Activated T-cell treated with anti-CD3 and anti-CD28 coated beads for 4 hours (primary cell): ENCODE measurements around the gene GGT6.
A peak's percentile ranks its signal among the peaks of the same experiment; 100 is the strongest.
"Not testable (repeated sequence)": the region's sequence is repeated elsewhere in the genome, so short reads cannot be mapped to it uniquely, and the experiment has no call there.

Source experiments
- DNase-seq: peaks from one replicate; pipeline ENCODE4 v3.0.0-alpha.2; 2020

The GGT6 gene

DNA sequence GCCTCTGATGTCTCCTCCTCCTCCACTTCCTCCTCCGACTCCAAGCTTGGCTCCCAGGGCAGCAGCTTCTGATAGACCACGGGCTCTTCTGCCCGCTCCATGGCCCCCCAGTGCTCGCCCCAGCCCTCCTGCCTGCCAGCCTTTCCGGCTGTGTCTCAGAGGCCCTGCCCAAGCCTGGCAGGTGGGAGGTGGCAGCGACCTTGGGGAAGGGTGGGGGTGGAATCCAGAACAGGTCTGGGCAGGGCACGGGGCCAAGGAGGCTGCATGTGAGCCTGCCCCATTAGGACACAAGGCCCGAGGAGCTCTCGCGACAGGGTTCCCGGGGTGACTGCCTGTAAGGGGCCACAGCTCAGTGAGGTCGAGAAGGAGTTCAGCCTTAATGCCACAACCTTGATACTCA, at the start of gene GGT6:
TSS of gene GGT6 (minus strand) at position 157 of the 400 bp plus-strand sequence. CDS start at position 101, 56 bp downstream.
- no peak for DNase-seq

GRCh38 chr17:4610162-4610561, 49.8 kb upstream of the GGT6 start:
- DNase-seq = no peak

DNA sequence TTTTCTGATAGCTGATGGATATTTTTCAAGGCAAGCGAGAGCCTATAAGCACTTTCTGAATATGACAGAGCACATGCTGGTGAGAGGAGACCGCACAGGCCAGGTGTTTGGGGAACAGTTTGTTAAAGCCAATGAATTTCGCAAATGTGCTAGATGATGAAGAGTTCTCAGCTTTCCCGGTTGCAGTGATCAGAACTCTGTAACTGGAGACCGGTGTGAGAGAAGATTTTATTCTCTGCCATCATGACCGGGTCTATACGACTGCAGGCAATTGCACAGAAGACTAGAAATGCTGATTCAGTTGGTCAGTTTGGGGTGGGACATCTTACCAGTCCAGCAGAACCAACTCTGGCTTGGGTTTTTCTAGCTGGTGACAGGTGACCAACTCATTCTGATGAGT, 49.4 kb upstream of the GGT6 start:
- no peak for DNase-seq

- DNase-seq = no peak
These were observed 47.4 kb upstream of the GGT6 start for GRCh38 chr17:4607773-4608187.

DNA sequence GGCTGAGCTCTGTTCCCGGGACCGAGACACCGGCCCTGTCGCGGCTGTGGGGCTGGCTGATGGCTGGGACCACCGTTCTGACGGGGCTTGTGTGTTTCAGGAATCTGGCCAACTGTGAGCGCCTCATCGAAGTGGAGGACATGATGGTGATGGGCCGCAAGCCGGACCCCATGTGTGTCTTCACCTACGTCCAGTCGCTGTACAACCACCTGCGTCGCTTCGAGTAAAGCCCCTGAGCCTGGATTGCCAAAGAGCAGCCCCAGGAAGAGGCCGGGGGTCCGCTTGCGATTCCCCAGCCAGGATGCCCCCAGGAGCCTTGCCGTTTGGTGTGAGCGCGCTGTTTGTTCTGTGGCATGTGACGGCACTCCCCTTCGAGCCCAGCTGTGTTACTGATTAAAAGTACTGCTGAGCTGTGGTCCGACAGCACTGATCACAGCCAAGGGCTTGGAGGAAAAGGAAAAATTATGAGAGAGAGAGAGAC, 46.9 kb upstream of the GGT6 start:
- no peak for DNase-seq

DNA sequence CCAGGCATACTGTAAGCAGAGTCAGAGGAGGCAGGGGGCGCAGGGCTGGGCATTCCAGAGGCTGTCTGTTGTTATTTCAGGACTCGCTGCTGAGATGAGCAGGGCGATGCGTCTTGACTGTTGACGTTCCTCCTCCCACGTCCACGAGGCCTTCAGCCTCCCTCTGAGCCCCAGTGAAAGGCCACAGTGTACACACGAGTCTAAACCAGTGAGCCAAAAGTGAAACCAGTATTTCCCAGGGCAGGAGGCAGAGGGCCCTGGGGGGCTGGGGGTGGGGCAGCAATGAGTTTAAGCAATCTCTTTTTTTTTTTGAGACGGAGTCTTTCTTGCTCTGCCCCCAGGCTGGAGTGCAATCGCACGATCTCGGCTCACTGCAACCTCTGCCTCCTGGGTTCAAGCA, 45.4 kb upstream of the GGT6 start:
- DNase-seq = no peak

GRCh38 chr17:4604736-4605135, 44.4 kb upstream of the GGT6 start:
- DNase-seq = not testable (repeated sequence)

DNA sequence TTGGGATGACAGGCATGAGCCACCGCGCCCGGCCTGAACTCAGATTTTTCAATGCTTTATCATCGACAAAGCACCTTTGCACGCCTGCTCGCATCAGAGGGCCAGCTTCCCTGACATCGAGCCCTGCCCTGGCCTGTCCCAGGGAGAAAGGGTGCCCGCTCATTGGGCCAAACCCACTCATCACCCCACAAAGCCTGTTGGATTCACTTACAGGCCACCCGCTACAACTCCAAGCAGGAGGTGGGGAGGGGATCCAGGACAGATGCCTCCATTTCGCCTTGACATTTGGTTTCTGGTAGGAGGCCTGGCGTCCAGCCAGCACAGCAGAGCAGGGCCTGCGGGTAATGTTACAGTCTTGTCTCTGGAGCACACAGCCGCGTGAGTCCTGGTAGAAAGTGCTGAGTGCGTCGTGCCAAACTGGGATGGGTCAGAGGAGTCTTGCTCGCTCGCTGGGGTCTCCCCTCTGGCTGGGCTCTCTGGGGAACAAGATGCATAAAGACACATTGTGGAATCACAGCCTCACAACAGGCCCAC, 43.8 kb upstream of the GGT6 start:
- no peak for DNase-seq

GRCh38 chr17:4602041-4602440, 41.7 kb upstream of the GGT6 start:
- no peak for DNase-seq

- no peak for DNase-seq
These were observed 40.9 kb upstream of the GGT6 start for GRCh38 chr17:4601326-4601725.

- DNase-seq = no peak
These were observed 40.2 kb upstream of the GGT6 start for GRCh38 chr17:4600563-4600962.

DNA sequence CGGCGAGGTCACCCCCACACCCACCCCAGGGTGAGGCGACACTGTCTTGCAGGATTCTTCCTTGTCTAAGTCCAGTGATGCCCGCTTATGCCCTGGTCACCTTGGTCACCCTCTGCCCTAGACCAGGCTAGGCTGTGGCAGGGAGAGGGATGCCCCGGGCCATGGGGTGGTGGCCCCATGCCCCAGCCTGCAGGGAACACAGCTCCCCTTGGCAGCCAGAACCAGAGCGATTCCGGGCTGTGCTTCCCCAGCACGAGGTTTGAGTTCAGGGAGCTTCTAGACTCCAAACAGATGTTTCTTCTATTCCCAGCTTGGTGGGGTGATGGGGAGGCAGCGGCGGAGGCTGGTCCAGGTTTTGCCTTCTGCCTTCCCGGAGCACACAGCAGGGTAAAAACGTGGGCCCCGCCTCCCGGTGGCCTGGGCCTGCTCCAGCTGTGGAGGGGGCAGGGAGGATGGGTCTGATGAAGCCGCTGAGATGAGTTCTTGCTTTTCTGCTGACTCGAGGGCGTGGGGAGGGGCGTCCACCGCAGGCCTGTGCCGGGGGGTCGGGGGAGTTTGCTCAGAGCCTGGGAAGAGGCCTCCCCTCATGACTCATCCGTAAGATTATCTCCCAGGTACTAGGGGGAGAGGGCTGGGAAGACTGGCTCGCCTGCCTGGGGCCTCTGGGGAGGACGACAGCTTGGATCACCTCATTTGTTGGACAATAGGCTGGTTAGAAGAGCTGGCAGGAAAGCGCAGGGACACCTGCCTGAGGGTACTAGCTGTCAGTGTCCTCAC, 39.3 kb upstream of the GGT6 start:
- no peak for DNase-seq

DNA sequence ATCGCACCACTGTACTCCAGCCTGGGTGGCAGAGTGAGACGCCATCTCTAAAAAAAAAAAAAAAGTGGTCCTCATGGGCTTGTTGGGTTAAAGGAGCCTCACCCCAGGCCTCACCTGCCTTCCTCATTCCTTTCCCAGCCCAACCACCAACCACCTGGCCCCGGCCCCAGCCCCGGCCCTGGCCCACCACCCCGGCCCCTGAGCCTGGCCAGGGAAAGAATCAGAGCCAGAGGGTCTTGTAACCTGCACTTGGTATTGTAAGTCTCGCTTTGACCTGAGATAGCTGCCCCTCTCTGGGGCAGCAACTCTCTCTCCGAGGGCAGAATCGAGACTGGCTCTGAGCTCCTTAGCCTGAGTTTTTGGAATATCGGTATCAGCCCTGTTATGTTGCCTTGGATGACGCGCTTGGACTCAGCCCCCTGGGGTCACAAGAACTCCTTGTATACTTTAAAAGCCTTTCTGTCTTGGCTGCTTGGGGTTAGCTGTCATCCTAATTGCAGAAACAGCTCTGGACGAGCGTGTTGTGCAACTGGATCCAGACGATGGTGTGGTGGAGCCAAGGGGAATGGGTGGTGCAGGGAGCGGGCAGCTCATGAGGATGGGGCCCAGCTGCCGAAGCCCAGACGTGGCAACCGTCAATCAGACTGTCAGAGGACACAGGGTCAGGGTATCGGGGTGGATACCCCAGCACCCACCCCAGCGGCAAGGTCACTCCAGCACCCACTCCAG, 38.6 kb upstream of the GGT6 start:
- no peak for DNase-seq

- no peak for DNase-seq
These were observed 37.6 kb upstream of the GGT6 start for GRCh38 chr17:4597975-4598374.

- DNase-seq = no peak
These were observed 36.4 kb upstream of the GGT6 start for GRCh38 chr17:4596636-4597380.

- DNase-seq = not testable (repeated sequence)
These were observed 35.4 kb upstream of the GGT6 start for GRCh38 chr17:4595685-4596342.

- DNase-seq = peak; percentile 5
These were observed 34.7 kb upstream of the GGT6 start for GRCh38 chr17:4594931-4595684.

DNA sequence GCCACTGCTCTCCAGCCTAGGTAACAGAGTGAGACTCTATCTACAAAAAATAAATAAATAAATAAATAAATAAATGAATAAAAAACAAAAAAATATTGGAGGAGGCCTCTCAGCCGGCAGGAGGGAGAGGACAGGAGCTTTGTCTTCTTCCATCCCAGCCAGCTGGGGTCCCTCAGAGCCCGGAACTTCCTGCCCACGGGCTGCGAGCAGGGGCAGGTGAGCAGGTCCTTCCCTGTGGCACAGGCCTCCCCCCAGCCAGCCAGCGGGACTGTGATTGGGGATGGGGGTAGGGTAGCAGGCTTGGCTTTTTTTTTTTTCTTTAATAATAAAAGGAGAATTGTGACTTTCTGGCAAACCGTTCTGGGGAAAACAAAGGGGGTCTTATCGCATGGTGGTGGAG, 34.0 kb upstream of the GGT6 start:
- DNase-seq = no peak

DNA sequence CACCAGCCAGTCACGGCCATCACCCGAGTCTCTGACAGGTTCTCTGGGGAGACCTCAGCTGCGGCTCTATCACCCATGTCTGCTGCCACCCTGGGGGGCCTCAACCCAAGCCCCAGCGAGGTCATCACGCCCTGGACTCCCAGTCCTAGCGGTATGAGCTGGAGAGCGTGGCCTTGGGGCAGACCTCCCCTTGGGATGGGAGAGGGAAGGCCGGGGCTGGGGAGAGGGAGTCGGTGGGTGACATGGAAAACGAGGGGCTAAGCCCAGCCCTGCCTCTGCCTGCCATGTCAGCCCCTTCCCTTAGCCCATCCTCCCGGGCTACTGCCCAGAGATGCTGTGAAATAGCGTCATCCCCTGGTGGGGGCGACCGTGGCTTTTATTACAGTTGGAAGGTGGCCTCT, 32.6 kb upstream of the GGT6 start:
- no peak for DNase-seq

GRCh38 chr17:4592240-4593005, 32.0 kb upstream of the GGT6 start:
- DNase-seq = no peak

DNA sequence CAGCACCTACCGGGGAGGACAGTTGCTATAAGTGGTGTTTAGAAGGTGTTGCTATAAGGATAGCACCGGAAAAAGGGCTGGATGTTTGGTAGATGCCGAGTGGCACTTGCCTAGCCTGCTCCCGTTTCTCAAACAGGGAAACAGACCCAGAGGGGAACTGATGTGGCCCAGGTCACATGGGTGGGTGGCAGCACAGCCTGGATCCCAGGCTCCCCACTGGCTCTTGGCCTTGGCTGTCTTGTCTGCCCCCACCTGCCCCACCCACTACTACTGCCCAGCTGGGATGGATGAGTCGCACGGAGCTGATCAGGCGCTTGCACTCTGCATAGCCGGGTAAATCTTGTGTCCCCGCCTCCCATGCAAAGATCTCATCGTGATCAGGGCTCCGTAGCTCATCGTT, 31.2 kb upstream of the GGT6 start:
- DNase-seq = no peak
